OCI-M2 (cell line): ENCODE results near the gene PAX5.

Source experiments
- DNase-seq: peaks from one replicate; lab custom pipeline; 2025; ENCODE audit not compliant: unreplicated experiment; lab: John Stamatoyannopoulos, UW

Gene PAX5

DNA sequence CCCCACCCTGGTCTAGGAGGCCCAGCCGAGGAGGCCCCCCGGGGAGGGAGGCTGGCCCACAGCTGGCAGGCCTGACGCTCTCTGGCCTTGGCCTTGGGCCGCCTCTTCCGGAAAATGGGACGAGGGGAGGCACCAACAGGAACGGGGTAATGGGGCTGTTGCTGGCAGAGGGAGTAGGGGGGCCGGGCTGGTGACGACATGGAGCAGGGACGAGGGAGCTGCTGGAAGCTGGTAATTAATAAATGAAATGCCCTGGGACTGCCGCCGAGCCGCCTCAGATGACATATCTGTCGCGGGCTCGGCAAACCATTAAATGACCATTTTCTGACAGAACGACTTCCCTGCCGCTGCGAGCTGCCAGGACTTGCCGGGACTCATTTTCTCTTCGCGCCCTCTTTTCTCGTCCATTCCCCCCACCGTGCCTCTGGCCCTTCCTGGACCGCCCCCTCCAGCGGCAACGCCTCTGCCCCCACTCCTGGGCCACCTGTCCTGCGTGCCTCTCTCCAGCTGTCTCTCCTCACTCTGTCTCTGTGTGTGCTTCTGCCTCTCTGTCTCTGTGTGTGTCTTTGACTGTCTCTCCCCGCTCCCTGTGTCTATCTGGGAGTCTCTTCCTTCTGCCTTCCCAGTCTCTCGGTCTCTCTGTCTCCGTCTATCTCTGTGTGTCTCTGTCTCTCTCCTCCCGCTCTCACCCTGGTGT lies 215.7 kb downstream of the PAX5 start:
- no peak for DNase-seq

DNA sequence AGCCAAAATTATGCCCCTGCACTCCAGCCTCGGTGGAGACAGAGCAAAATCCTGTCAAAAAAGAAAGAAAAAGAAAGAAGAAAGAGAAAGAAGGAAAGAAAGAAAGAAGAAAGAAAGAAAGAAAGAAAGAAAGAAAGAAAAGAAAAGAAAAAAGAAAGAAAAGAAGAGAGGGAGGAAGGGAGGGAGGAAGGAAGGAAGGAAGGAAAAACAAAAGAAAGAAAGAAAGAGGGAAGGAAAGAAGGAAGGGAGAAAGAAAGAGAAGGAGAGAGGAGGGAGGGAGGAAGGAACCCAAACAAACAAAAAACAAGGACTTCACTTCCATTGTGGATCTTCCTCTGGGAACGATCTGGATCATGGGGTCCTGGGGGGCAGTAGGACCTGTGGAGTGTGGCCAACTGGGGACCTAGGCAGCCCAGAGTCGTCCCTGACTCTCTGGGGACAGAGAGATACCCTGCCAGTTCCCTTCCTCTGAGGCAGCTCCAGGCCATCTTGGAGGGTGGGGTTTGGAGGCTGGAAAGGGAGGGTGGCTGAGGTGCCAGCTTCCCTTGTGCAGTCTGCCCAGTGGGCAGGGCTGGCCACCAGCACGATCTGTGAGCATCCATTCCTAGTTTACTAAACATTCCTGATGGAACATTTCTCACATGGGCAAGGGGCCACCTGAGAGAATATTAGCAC lies 216.8 kb downstream of the PAX5 start:
- DNase-seq = no peak

DNA sequence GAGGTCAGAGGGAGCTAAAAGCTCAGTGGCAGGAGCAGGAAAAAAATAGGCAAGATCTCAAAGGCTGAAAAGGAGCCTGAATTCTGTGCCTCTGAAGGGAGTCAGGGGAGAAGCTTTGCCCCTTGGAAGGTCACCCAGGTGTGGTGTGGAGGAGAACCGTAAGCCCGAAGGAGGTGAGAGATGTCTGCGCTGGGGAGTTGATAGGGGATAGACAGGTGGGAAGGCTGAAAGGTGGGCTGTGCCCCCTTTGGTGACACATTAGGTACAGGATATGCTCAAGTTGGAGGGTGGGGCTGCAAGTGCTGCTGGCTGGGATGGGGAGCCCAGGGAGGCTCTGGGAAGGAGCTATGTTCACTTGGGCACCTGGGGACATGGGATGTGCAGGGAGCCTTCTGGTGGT lies 217.7 kb downstream of the PAX5 start:
- no peak for DNase-seq

DNA sequence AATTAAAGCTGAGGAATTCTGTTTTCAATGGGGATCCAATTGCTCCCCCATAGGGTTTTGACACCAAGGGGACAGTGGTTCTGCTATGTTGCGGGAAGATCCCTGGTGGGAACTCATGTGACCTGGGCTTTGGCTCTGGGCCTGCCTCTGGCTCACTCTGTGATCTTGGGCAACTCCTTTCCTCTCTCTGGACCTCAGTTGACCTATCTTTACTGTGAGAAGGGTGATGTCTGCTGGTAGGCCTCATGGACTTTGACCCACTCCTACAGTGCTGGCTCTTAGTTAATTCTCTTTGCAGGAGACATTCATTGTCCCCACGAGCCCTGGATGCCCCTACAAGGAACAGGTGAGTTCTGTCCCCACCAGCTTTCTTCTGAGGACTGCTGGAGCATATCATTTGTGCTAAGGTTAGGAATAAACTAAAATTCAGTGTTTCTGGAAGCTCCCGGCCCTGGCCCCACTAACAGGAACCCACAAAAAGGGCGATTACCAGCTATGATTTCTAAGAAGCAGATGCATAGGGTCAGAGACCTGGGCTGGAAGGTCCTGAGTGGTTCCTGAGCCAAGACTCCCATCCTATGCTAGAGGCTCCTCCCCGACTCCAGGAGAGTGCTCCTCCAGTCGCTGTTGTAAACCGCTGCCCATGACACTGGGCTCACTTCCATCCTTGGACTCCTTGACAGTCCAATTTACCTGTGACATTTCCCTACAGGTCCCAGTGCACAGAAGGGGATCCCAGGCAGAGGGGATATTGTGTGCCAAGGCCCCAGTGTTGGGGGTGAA lies 218.3 kb downstream of the PAX5 start:
- DNase-seq = no peak

DNA sequence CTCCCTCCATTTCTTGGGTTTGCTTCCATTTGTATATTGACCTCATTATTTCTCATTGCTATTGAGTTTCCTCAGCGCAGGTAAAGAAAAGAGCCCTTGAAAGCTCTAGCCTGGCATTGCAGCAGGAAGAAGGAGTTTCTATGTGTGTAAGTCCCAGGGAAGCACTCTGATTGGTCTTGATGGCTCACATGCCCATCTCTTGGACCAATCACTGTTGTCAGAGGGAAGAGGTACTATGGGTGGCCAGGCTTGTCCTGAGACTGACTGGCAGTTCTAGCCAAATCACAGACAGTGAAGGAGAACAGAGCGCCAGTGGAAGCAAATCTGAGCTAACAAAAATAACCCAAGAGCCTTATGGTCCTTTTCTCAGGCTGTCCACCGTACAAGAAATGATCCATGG lies 219.0 kb downstream of the PAX5 start:
- DNase-seq = no peak

DNA sequence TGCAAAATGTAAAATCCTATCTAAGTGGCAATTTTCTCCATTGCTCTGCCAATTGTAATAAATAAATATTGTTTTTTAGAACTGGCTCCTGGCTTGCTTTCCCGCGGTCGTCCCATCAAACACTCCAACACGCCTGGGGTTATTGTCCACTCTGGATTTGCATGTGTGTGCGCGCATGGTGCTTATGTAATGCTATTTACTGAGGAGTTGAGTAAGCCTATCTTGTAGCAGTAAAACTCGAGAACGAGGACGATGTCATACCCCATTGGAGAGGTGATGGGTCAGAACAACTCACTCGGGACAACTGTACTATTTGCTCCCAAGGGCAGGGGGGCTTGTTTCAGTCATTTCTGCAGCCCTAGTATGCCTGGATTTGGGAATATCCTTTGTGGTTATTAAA lies 220.9 kb downstream of the PAX5 start:
- no peak for DNase-seq

DNA sequence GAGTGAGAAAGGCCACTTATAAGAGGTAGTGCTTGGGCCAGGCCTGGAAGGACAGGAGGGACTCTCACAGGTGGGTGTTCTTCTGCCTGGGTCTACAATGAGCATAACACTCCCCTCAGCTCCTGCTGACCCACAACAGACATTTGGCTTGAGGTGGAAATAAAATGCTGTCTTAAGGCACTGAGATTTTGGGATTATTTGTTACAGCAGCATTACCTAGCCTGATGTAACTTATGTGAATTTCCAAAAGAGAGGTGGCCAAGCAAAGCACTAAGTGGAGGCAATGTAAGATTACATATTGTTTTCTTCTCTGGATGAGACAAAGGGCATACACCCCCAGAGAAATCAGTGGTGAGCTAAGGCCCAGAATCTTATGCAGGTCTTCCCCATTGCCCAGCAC lies 221.5 kb downstream of the PAX5 start:
- DNase-seq = no peak

DNA sequence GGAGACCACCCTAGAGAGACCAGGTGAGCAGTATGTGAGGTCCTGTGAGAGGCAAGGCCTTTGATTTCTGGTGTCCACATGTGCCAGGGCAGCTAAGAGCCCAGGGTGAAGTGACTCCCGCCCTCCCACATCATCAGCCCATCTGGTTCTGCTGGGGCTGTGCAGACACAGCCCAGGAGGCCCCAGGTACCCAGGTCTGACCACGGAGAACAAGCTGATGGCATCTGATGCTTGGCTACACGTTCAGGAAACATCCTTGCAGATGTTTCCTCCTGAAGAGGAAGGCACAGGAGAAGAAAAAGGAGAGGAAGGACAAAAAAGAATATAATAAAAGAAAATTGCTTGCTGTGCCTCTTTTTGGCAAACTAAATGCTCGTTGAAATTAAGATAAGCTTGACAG lies 225.8 kb downstream of the PAX5 start:
- DNase-seq = no peak

DNA sequence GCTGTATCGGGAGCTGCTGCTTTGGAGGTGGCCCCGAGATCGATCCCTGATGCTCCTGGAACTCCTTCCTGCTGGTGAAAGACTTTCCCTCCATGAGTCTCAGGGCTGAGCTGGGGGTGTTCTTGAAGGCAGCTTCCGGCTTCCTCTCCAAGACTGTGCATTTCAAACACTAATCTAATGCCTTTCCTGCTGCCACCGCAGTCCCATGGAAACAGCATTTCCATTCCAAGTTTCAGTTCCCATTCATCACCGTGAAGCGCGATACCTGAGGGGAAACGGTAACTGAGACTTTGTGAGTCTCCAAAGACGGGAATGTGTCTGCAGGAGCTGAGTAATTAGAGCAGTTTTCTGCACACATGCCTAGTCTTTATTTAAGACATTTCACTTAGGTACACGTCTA lies 230.1 kb downstream of the PAX5 start:
- DNase-seq = no peak

DNA sequence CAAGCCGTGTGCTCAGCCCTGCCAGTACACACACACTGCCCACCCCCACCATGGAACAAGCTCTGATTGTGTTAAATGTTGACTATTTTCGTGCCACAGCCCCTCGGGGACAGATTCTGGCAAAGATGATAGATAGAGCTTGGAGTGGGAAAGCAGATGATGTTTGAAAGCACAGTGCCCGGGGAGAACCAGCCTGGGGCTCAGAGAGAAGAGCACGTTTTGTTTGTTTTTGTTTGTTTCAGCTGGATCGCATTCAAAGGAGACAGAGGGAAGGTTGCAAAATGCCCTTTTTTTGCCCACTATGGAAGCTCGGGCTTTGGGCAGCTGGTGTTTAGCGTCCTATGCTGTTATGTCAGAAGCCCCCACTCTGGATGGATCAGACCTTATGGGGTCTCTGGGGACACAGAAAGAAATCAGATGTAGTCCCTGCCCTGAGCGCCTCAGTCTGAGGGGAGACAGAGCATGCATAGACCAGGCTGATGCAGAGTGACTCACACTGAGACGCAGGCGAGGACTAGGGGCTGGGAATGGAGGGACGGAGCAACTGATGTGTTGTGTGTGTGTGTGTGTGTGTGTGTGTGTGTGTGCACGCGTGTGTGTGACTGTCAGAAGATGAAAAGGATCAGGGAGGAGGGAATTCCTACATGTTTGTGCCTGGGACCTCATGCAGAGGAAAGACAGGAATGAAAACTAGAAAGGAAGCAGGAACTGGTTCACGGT lies 231.7 kb downstream of the PAX5 start:
- DNase-seq = no peak

DNA sequence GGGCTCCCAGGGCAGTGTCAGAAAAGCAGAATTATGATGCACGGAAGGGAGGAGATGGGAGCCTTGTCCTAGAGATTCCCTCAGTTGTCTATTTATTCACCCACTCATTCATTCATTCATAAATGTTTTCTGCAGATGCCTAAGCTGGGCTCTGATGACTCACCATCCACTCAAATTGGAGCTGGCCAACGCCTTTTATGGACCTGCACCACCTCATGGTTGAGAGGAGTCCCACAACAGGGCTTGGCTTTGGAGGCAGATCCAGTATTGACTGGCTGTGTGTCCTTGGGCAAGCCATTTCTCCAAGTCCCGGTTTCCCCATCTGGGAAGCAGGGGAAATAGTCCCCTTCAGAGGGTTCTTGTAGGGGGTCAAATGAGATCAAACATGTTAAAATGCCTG lies 233.6 kb downstream of the PAX5 start:
- no peak for DNase-seq

DNA sequence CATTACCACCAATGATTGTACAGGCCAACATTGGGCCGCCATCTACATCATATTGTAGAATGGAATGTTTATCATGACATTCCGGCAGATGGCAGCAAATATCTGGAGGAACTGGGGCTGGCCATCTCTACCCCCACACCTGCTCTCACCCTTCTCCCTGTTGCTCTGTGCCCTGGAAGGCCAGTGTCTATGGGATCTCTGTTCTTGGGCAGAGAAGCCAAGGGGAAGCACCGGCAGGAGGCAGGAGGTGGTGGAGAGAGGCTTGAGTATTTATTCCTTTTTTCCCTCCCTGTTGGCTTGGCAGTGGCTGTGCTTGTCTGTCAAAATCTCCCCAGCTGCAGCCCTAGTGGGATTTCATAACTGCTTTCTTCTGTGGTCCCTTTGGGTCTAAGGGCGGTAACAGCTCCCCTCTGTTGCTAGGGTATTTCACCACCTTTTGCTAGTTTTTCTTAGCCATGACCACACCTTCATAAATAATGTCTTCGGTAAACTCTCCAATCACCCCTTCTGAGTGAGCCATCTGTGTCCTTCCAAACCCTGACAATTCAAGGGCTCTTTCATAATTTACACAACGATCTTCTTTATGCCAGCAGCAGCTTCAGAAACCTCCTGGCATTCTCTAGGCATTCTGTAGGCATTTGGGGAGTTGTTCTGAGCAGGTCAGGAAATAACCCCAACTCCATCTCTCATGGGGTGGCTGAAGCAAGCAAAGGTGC lies 235.6 kb downstream of the PAX5 start:
- DNase-seq = no peak

DNA sequence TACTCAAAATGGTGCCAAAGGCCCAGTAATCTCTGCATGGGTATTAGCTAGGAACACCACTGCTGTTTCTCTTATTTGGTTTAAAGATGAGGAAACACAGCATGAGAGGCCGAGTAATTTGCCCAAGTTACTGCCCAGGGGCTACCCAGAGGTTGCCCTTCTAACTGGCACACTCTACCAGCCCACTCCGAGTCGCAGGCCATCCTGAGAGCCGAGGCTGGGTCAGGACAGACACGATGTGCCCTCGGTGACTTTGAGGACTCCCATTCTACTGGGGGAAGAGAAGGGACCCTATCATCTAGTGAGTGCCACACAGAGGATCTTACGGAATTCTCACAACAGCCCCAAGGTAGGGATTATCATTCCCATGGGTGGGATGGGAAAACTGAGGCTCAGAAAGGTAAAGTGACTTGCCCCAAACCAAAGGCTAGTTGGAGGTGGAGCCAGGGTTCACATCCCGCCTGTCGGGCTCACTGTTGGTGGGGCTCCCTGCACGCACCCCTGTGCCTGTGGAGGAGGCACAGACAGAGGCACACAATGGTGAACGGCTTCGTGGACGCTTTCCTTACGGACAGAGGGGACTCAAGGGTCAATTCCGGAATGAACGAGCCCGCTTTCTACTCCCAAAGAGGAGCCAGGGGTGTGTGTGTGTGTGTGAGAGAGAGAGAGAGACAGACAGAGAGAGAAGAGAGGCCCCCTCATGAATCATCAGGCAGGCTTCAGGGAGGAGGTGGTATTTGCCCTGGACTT lies 236.4 kb downstream of the PAX5 start:
- no peak for DNase-seq

DNA sequence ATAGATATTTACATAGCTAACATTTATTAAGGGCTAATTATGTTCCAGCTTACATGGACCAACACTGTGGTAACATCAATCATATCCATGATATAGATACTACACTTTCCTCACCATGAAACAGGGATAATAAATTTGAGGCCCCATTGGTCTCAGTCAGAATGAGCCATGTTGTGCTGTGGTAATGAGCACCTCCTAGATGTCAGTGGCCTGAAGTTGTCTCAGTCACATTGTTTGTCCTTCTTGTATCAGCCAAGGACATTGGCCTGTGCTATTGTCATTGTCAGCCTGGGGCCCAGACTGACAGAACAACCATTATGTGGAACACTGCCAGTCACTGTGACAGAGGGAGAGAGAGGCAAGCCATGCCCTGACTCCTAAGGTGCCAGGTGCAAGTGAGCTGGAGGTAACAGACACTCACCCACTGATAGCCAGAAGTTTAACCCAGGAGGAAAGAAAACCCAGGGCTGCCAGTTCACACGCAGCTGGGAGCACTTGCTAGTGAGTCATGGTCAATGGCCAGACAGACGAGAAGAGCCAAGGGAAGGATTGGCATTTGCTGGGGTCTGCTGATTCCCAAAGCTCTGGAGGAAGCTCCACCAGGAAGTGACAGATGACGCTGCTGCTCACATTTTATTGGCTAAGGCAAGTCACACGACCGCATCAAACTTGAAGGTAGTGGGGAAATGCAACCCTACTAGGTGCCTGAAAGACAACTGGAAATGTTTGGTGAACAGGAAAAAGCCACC lies 237.2 kb downstream of the PAX5 start:
- no peak for DNase-seq

DNA sequence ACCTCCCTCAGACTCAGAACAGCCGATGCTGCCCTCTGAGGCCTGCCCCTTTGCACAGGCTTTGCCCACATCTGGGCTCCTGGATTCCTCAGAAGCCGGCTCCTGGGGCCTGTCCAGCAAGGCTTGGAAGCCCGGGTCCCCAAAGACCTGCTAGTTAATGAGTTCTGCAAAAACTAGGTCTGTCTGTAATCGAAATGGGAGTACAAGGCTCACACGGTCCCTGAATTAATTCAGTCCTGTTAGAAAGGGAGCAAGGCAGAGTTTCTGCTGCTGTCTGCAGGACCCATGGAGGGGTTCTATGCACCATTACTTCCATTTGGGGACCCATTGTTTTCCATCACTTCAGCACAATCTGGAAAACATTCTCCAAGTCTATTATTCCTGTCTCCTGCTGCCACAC lies 239.6 kb downstream of the PAX5 start:
- DNase-seq = no peak

DNA sequence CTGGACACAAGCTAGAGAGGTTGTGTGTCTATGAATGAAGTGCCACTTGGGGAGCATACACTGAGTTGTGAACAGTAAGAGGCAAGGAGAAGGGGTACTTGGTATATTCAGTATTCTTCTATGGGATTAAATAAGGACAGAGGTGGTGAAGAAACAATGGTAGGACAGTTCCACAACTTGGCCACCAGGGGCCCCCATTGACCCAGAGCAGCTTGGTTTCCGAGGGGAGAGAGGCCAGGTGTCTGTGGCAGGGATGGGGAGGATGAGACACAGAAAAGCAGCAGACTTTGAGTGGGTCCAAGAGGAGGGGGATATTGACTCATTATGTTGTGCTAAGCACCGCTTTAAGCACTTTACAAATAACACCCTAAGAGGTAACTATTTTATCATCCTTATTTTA lies 240.8 kb downstream of the PAX5 start:
- DNase-seq = no peak

DNA sequence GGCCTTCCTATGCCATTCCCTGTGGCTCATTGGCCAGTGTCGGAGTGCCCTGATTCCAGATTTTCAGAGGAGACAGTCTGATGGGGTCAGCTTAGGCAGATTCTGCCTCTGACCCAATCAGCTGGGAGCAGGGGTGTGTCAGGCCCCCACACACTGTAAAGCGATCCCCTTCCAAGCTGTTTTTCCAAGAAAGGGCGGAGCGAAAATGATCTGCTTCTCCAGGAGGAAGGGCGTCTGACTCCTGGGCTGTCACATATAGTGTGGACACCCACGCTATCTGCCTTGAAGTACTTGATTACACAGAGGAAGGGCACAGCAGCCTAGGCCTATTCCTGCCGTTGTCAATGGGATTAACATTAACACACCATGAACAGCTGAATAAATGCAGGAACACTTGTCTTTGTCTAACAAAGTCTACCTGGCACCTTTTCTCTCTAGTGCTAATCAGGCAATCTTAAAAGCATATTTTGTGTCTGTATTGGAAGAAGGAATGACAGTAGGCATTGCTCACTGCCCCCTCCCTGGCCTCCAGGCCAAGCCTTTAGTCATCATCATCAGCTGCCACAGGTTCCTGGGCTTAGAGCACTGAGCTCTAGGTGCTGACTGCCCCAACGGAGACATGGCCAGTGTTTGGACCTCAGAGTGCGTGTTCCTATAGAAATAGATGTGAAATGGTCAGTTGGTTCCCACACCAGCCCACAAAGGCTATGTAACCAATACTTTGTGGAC lies 242.7 kb downstream of the PAX5 start:
- DNase-seq = no peak

DNA sequence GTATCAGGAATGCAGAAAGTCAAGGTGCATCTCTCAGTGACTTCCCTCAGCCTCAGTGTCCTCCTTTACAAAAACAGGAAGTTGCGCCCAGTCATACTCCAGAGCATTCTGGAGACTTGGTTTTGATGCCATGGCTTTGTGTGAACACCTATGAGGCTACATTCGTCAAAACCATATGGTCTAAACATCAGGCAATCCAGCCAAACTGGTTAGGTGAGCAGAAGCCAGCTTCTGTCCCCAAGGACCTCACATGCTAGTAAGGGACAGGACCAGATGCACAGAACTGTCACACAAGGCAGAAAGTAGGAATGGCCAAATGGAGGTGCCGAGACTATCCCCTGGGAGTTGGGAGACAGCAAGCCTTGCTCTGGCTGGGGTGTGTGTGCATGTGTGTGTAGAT lies 244.2 kb downstream of the PAX5 start:
- DNase-seq = no peak

DNA sequence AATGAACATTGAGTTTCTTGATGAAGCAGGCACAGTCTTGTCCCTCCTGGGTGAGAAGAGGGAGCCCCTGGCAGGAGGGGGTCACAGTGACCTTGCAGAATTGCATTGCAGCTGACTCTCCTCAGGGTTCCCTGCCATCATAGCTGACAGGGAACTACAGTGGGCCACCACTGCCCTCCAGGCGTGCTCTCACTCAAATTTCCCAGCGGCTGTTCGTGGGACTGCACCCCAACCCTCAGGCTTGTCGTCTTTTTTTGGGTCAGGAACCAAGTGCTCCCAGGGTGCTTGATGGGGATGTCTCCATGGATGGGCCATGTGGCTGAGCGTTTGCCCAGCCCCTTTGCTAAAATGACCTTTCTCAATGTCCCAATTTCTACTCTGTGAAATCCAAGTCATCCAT lies 245.5 kb downstream of the PAX5 start:
- DNase-seq = no peak
